SK-N-SH (cell line): ENCODE measurements around the gene PCDHGA4. TPM values are rescaled to one million over a fixed set of nuclear protein-coding genes. Genes with fewer than 3 reads are reported as not detected.

Experiments used
- CTCF ChIA-PET: fragments of 300-600, 350-600 bp; formaldehyde crosslinking; extraction: SDS; loops from one replicate; lab custom pipeline; 2021; lab: Yijun Ruan, JAX
- POLR2A ChIA-PET: fragments of 350-600 bp; sonication (Branson Sonifier 250); formaldehyde crosslinking; extraction: SDS; loops from one replicate; lab custom pipeline; 2020; ENCODE audit warnings: antibody characterized with exemption, inconsistent platforms; lab: Yijun Ruan, JAX
- DNase-seq: peaks from one replicate; pipeline ENCODE4 v3.0.0; 2012
- H2AFZ ChIP-seq: fragments of 200-600 bp; sonication (generic); 2 replicates; pipeline ENCODE4 v1.8.1; 2016; ENCODE audit warnings: antibody characterized with exemption, mild to moderate bottlenecking, low read depth
- H3F3A ChIP-seq: fragments of 200-600 bp; sonication (generic); replicated peaks from 2 replicates; pipeline ENCODE3; 2016; ENCODE audit warnings: antibody characterized with exemption, mild to moderate bottlenecking; ENCODE audit not compliant: insufficient read depth
- H3K27ac ChIP-seq, 2 experiments: fragments of 200-500 bp in 1 of 2; fragments of 200-600 bp in 1 of 2; sonication (Bioruptor generic) in 1 of 2; sonication (generic), shearing (Covaris generic) in 1 of 2; 2 replicates each; pipeline versions ENCODE4 v1.5.1 to v1.6.1; 2014 to 2016; ENCODE audit warnings: low read depth in 2 of 2, inconsistent platforms in 1 of 2, low read length in 1 of 2, mild to moderate bottlenecking in 1 of 2, mixed read lengths in 1 of 2
- H3K27me3 ChIP-seq: fragments of 200-600 bp; sonication (generic), shearing (Covaris generic); 2 replicates; pipeline ENCODE4 v1.6.1; 2016; ENCODE audit warnings: mixed run types; ENCODE audit not compliant: insufficient read depth
- H3K36me3 ChIP-seq, 2 experiments: fragments of 200-500 bp in 1 of 2; fragments of 200-600 bp in 1 of 2; sonication (Bioruptor generic) in 1 of 2; sonication (generic) in 1 of 2; replicated peaks in 1 of 2; 2 replicates each; pipeline versions ENCODE3 to v1.5.1; 2014 to 2016; ENCODE audit warnings: low read length in 1 of 2, mild to moderate bottlenecking in 1 of 2; ENCODE audit not compliant: insufficient read depth in 2 of 2, control insufficient read depth in 1 of 2
- H3K4me1 ChIP-seq, 2 experiments: fragments of 200-500 bp in 1 of 2; fragments of 200-600 bp in 1 of 2; sonication (Bioruptor generic) in 1 of 2; sonication (generic), shearing (Covaris generic) in 1 of 2; 2 replicates each; pipeline versions ENCODE4 v1.5.1 to v1.6.1; 2014 to 2016; ENCODE audit warnings: low read depth in 1 of 2, low read length in 1 of 2, mixed run types in 1 of 2; ENCODE audit not compliant: insufficient read depth in 2 of 2, control insufficient read depth in 1 of 2
- H3K4me2 ChIP-seq: fragments of 200-600 bp; sonication (generic), shearing (Covaris generic); 2 replicates; pipeline ENCODE4 v1.6.1; 2017; ENCODE audit warnings: mixed run types
- H3K4me3 ChIP-seq, 2 experiments: fragments of 200-500 bp in 1 of 2; fragments of 200-600 bp in 1 of 2; sonication (Bioruptor generic) in 1 of 2; sonication (generic), shearing (Covaris generic) in 1 of 2; 2 replicates each; pipeline versions ENCODE4 v1.5.1 to v1.8.1; 2014 to 2016; ENCODE audit warnings: low read depth in 2 of 2, inconsistent platforms in 1 of 2, low read length in 1 of 2, mild to moderate bottlenecking in 1 of 2, mixed read lengths in 1 of 2, moderate library complexity in 1 of 2
- H3K79me2 ChIP-seq: fragments of 200-600 bp; sonication (generic); 2 replicates; pipeline ENCODE4 v1.8.1; 2017; ENCODE audit warnings: mild to moderate bottlenecking; ENCODE audit not compliant: insufficient read depth
- H3K9ac ChIP-seq: fragments of 200-600 bp; sonication (generic); 2 replicates; pipeline ENCODE4 v1.6.1; 2017; ENCODE audit warnings: mixed run types
- H3K9me2 ChIP-seq: fragments of 200-600 bp; sonication (generic); 2 replicates; pipeline ENCODE4 v1.6.1; 2017; ENCODE audit warnings: mixed run types
- H3K9me3 ChIP-seq: fragments of 200-600 bp; sonication (generic); 2 replicates; pipeline ENCODE4 v1.6.1; 2017; ENCODE audit warnings: mixed run types, mild to moderate bottlenecking, moderate library complexity
- H4K20me1 ChIP-seq: fragments of 200-600 bp; sonication (generic); 2 replicates; pipeline ENCODE4 v1.6.1; 2017; ENCODE audit warnings: mild to moderate bottlenecking, mixed run types; ENCODE audit not compliant: insufficient read depth
- ELF1 ChIP-seq: IDR thresholded peaks from 2 replicates; pipeline ENCODE4 v1.4.0; 2012
- EP300 ChIP-seq, 2 experiments: IDR thresholded peaks; 2 replicates each; pipeline versions ENCODE4 v1.4.0 to v1.6.1; 2012; ENCODE audit warnings: borderline replicate concordance in 1 of 2, low read depth in 1 of 2, low read length in 1 of 2
- FOXM1 ChIP-seq: IDR thresholded peaks from 2 replicates; pipeline ENCODE4 v1.4.0; 2012; ENCODE audit warnings: low read depth, mild to moderate bottlenecking
- GATA2 ChIP-seq: sonication (generic); formaldehyde crosslinking; IDR thresholded peaks from 2 replicates; pipeline ENCODE4 v1.5.0; 2020; ENCODE audit warnings: mild to moderate bottlenecking, missing genetic modification reagents
- MXI1 ChIP-seq: IDR thresholded peaks from 2 replicates; pipeline ENCODE4 v1.6.1; 2012; ENCODE audit warnings: mild to moderate bottlenecking, low read depth, low read length, improper control_type of control experiment
- NRF1 ChIP-seq: IDR thresholded peaks from 2 replicates; pipeline ENCODE4 v1.6.1; 2012; ENCODE audit warnings: low read depth, mild to moderate bottlenecking, low read length
- RCOR1 ChIP-seq: fragments of 150-350 bp; IDR thresholded peaks from 2 replicates; pipeline ENCODE4 v1.6.1; 2017; ENCODE audit warnings: antibody characterized with exemption, low read length
- RFX5 ChIP-seq: IDR thresholded peaks from 2 replicates; pipeline ENCODE4 v1.6.1; 2012; ENCODE audit warnings: mild to moderate bottlenecking, improper control_type of control experiment, low read length
- SMC3 ChIP-seq: IDR thresholded peaks from 2 replicates; pipeline ENCODE4 v1.6.1; 2012; ENCODE audit warnings: low read depth, low read length, improper control_type of control experiment
- TCF12 ChIP-seq: IDR thresholded peaks from 2 replicates; pipeline ENCODE4 v1.4.0; 2012
- polyA plus RNA-seq, 3 experiments: library from polyadenylated mRNA; depleted of rRNA; stranded (reverse); fragments of >200 nt; gene quantifications; 2 replicates each; pipeline ENCODE4 v1.2.3, GENCODE V29; 2012
- TF ChIP-seq, protein P1 (sequence below): fragments of 200-600 bp; sonication (generic); IDR thresholded peaks from 2 replicates; pipeline ENCODE4 v1.6.1; 2017; ENCODE audit warnings: antibody characterized with exemption, mild to moderate bottlenecking, moderate library complexity
- TF ChIP-seq, protein P2 (sequence below): IDR thresholded peaks from 2 replicates; pipeline ENCODE4 v1.4.0; 2012; ENCODE audit warnings: low read depth
- TF ChIP-seq, protein P3 (sequence below): IDR thresholded peaks from 2 replicates; pipeline ENCODE4 v1.4.0; 2012; ENCODE audit warnings: low read depth, borderline replicate concordance
- TF ChIP-seq, protein P4 (sequence below): fragments of 150-350 bp; IDR thresholded peaks from 2 replicates; pipeline ENCODE4 v1.6.1; 2016; ENCODE audit warnings: mild to moderate bottlenecking, low read depth, low read length
- TF ChIP-seq, protein P5 (sequence below): IDR thresholded peaks from 2 replicates; pipeline ENCODE4; 2012

Gene PCDHGA4
- polyA plus RNA-seq, 1 of the 3 experiments (the other 2 are of a cell fraction), result 2.2 TPM

DNA sequence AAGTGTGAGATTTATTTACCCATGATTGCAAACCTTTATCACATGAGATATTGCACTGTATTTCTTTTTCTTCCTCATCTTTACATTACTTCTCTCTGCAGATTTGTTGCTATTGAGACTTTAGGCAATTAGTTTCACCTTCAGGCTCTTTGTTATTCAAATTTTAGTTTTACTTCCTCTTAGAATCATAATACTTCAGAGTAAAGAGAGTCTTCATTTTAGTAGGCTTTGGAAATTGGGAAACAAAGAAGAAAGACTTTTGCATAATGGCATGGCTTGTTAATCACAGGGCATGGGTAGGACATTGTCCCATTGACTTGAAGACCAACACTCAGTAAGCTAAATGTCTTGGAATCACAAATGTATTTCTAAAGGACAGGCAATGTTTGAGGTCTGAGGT lies 7.9 kb downstream of the PCDHGA4 start:
- no peak for DNase-seq
- POLR2A ChIA-PET, result no interaction called here
- Histone ChIP-seq H2AFZ (no peak overlapping the region), H3F3A (no peaks in the 10 kb centered on the region), H3K27ac (no peak overlapping the region), H3K4me2 (no peak overlapping the region), H3K79me2 (no peaks in the 10 kb centered on the region), H4K20me1 (no peaks in the 10 kb centered on the region), H3K9me3 (no peaks in the 10 kb centered on the region; the same call in 1 of the 2 replicates), H3K27me3 (no peaks in the 10 kb centered on the region)
- TF ChIP-seq NRF1 (no peak), GATA2 (CRISPR knock-in tag) (no peak), MXI1 (no peak), TCF12 (no peak), ELF1 (no peak), EP300 (IDR thresholded peaks at IDR 0.05; ENCODE audit: borderline replicate concordance in 1 of 2, low read depth in 1 of 2, low read length in 1 of 2) (no peak), FOXM1 (no peak), SMC3 (no peak), RCOR1 (no peak), RFX5 (no peak)
- TF ChIP-seq, protein P1, sequence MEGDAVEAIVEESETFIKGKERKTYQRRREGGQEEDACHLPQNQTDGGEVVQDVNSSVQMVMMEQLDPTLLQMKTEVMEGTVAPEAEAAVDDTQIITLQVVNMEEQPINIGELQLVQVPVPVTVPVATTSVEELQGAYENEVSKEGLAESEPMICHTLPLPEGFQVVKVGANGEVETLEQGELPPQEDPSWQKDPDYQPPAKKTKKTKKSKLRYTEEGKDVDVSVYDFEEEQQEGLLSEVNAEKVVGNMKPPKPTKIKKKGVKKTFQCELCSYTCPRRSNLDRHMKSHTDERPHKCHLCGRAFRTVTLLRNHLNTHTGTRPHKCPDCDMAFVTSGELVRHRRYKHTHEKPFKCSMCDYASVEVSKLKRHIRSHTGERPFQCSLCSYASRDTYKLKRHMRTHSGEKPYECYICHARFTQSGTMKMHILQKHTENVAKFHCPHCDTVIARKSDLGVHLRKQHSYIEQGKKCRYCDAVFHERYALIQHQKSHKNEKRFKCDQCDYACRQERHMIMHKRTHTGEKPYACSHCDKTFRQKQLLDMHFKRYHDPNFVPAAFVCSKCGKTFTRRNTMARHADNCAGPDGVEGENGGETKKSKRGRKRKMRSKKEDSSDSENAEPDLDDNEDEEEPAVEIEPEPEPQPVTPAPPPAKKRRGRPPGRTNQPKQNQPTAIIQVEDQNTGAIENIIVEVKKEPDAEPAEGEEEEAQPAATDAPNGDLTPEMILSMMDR, result no peak
- TF ChIP-seq, protein P2, sequence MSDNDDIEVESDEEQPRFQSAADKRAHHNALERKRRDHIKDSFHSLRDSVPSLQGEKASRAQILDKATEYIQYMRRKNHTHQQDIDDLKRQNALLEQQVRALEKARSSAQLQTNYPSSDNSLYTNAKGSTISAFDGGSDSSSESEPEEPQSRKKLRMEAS, result no peak
- TF ChIP-seq, protein P3, sequence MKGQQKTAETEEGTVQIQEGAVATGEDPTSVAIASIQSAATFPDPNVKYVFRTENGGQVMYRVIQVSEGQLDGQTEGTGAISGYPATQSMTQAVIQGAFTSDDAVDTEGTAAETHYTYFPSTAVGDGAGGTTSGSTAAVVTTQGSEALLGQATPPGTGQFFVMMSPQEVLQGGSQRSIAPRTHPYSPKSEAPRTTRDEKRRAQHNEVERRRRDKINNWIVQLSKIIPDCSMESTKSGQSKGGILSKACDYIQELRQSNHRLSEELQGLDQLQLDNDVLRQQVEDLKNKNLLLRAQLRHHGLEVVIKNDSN, result no peak
- TF ChIP-seq, protein P4, sequence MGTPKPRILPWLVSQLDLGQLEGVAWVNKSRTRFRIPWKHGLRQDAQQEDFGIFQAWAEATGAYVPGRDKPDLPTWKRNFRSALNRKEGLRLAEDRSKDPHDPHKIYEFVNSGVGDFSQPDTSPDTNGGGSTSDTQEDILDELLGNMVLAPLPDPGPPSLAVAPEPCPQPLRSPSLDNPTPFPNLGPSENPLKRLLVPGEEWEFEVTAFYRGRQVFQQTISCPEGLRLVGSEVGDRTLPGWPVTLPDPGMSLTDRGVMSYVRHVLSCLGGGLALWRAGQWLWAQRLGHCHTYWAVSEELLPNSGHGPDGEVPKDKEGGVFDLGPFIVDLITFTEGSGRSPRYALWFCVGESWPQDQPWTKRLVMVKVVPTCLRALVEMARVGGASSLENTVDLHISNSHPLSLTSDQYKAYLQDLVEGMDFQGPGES, result no peak
- TF ChIP-seq, protein P5, sequence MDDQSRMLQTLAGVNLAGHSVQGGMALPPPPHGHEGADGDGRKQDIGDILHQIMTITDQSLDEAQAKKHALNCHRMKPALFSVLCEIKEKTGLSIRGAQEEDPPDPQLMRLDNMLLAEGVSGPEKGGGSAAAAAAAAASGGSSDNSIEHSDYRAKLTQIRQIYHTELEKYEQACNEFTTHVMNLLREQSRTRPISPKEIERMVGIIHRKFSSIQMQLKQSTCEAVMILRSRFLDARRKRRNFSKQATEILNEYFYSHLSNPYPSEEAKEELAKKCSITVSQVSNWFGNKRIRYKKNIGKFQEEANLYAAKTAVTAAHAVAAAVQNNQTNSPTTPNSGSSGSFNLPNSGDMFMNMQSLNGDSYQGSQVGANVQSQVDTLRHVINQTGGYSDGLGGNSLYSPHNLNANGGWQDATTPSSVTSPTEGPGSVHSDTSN, result no peak
- TF ChIP-seq, all 33 proteins: peak for 0
- CTCF ChIA-PET, result no interaction called here
- Histone ChIP-seq H3K4me3 (no peak overlapping the region), H3K36me3 (peaks cover 0 to 6% of the 10 kb centered on the region in 2 experiments), H3K9ac (no peak overlapping the region), H3K9me2 (no peaks in the 10 kb centered on the region), H3K4me1 (no peaks in the 10 kb centered on the region)
